COLO668 (cell line): Measurements from ENCODE around the gene AP1M2.

Source experiments
- DNase-seq: peaks from one replicate; lab custom pipeline; 2025; ENCODE audit not compliant: unreplicated experiment; lab: John Stamatoyannopoulos, UW

The AP1M2 gene

GRCh38 chr19:10587022-10587838 is at the start of gene AP1M2:
Gene AP1M2 (minus strand): TSS chr19:10587312. CDS start chr19:10587231, 81 bp downstream.
- DNase-seq = peak; percentile 85

GRCh38 chr19:10636304-10636972 is 49.3 kb upstream of the AP1M2 start:
- no peak for DNase-seq

DNA sequence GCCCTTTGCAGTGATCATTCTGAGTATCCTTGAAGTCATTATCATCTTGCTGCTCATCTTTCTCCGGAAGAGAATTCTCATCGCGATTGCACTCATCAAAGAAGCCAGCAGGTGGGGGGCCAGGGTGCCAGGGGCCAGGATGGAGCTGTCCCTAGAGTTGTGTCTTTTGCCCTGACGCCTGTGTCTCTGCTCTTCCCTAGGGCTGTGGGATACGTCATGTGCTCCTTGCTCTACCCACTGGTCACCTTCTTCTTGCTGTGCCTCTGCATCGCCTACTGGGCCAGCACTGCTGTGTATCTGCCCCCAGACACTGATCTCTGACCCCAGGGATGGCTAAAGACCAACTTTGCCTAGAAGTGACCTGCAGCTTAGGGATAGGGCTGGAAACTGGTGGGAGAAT is 47.9 kb upstream of the AP1M2 start:
- DNase-seq = no peak

DNA sequence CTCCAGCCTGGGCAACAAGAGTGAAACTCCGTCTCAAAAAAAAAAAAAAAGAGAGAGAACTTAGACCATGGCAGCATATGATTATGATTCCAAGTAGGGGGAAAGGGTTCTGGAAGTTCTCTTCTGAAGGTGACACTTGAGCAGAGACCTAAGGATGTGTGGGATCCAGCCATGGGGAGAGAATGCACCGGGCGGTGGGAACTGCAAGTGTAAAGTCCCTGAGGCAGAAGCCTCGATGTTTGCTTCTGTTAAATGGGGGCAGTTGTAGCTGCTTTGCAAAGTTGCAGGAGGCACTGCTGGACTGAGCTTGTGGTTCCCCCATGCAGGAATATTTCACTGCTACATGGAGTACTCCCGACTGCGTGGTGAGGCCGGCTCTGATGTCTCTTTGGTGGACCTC is 47.3 kb upstream of the AP1M2 start:
- DNase-seq = no peak

- DNase-seq = no peak
Observed at GRCh38 chr19:10631874-10632273, 44.8 kb upstream of the AP1M2 start.

DNA sequence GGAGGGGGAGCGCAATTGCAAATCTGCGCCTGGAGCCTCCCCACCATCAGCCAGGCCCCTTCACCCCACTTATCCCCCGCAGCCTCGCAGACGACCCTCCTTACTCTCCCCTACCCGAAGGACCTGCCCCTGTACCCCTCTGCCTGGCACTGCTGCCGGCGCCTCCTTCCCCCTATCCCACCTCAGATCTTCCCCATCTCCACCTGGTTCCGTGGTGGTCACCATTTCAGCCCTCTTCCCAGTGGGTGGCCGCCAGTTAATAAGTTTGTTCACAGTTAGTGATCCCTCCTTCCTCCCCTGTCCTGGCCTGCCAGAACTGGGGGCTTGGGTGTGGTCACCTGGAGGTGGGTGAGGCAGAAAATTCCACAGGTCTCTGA is 38.6 kb upstream of the AP1M2 start:
- DNase-seq = no peak

DNA sequence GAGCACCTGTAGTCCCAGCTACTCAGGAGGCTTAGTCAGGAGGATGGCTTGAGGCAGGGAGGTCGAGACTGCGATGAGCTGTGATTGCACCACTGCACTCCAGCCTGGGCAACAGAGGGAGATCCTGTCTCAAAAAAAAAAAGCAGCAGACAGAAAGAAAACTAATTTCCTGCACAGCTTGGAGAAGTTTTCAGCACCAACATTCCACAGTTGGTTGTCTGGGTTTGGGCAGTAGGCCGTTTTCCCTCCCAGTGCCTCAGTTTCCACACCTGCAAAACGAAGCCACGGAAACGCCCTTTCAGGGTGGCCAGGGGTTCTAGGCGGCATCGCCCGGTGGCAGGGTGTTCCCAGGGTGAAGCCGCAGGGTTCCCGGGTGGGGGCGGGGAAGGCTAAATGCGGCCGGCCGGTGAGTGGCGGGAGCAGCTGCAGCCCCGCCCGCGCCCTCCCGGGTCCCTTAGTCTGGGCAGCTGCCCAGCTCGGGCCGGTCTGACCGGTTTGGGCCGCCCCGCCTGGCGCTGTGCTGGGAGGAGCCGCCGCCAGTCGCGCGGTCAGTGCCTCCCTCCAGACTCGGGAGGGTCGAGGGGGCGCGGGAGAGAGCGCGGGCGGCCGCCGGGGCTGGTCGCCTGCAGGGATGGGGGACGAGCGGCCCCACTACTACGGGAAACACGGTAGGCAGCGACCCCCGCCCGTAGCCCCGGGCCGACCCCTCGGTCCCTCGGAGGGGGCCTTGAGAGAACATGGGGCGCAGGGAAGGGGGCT is 38.1 kb upstream of the AP1M2 start, which contains the start of gene SLC44A2:
TSS of gene SLC44A2 (plus strand) at position 551 of the 759 bp plus-strand sequence. CDS start at position 632, 81 bp downstream.
- peak; percentile 94 for DNase-seq

GRCh38 chr19:10624585-10624984 is 37.5 kb upstream of the AP1M2 start:
- peak; percentile 15 for DNase-seq

GRCh38 chr19:10621966-10622365 is 34.9 kb upstream of the AP1M2 start:
- DNase-seq = no peak

DNA sequence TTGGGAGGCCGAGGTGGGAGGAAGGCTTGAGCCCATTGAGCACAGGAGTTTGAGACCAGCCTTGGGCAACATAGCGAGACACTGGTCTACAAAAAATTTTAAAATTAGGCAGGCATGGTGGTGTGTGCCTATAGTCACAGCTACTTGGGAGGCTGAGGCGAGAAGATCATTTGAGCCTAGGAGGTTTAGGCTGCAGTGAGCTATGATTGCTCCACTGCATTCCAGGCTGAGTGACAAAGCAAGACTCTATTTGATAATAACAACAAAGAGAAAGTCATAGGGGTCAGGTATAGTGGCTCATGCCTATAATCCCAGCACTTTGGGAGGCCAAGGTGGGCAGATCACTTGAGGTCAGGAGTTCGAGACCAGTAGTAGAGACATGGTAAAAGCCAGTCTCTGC is 33.7 kb upstream of the AP1M2 start:
- no peak for DNase-seq

DNA sequence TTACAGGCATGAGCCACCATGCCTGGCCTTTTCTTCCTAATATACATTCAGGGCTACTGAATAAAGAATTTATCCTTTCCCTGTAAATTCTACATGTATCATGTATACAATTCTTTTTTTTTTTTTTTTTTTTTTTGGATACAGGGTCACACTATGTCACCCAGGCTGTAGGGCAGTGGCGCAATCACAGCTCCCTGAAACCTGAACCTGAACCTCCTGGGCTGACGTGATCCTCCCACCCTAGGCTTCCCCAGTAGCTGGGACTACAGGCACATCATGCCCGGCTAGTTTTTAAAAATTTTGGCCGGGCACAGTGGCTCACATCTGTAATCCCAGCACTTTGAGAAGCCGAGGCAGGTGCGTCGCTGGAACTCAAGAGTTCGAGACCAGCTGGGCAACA is 31.7 kb upstream of the AP1M2 start:
- DNase-seq = no peak

- no peak for DNase-seq
Observed at GRCh38 chr19:10617409-10618121, 30.5 kb upstream of the AP1M2 start.

GRCh38 chr19:10615429-10616023 is 28.4 kb upstream of the AP1M2 start:
- no peak for DNase-seq

DNA sequence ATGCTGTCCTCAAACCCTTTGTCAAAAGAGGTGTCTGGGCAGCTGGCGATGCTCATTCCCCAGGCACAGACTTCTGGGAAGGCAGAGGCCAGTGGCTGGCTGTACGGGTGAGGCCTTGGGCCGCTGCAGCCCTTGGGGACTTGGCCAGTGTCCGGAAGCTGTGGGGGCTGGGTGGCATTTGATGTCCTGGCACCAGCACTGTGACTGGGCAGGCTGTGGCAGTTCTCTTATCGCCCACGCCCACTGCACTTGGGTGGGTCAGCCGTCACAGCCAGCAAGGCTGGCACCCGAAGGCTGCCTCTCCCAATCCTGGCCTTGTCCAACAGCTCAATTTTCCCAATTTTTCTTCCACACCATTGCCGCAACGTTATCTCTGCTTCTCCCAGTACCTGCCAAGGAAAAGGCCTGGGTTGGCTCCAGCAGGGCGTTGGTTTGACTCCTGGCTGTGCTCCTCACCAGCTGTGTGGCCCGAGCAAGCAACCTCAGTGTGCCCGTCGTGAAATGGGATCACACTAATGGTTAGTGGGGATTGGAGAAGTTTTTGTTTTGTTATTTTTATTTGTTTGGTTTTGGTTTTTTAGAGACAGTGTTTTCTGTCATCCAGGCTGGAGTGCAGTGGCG is 25.5 kb upstream of the AP1M2 start:
- DNase-seq = no peak

DNA sequence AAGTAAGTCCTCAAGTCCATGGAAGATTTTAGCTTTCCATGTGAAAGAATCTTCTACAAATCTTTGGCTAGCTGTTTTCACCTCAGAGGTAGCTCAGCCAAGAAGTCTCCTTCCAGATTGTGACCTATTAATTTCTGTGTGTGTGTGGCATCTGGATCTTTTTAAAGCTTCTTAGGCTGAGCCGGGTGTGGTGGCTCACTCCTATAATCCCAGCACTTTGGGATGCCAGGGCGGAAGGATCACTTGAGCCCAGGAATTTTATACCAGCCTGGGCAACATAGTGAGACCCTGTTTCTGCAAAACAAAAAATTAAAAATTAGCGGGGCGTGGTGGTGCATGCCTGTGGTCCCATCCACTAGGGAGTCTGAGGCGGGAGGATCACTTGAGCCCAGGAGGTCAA is 24.8 kb upstream of the AP1M2 start:
- DNase-seq = no peak

DNA sequence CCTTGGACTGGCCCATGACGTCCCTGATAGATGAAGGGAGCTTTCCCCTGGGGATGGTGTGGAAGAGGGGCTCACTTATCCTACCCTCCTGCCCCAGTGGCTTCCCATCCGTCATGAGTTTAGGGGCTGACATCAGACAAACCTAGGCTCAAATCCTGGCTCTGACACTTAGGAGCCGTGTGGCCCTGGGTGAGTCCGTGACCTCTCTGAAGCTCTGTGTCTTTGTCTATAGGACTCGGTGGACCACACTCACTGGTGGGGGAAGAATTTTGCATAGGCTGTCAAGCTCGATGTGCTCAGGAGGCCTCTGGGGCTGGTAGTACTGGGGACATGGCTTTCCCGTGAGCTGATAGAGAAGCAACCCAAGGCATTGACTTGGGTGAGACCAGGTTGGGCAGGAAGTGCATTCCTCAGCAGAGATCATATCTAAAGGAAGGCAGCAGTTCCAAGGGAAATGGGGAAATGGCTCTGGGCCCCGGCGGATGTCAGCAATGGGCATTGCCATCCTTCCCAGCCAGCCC is 17.4 kb upstream of the AP1M2 start:
- DNase-seq = no peak

GRCh38 chr19:10603873-10604459 is 16.9 kb upstream of the AP1M2 start:
- DNase-seq = no peak

- no peak for DNase-seq
Observed at GRCh38 chr19:10603084-10603872, 16.2 kb upstream of the AP1M2 start.
